ENCODE measurements around the gene TNFAIP8L2.
"Not testable (repeated sequence)": the region's sequence is repeated elsewhere in the genome, so short reads cannot be mapped to it uniquely, and the experiment has no call there.

The TNFAIP8L2 gene

GRCh38 chr1:151146412-151147131 lies 9.9 kb upstream of the TNFAIP8L2 start, which contains the start of gene SEMA6C:
TSS of gene SEMA6C (minus strand) at chr1:151146631. CDS start at chr1:151142621, 4,010 bp downstream.
- DNase-seq, result peak; percentile 62 to 81 (median 69)

DNA sequence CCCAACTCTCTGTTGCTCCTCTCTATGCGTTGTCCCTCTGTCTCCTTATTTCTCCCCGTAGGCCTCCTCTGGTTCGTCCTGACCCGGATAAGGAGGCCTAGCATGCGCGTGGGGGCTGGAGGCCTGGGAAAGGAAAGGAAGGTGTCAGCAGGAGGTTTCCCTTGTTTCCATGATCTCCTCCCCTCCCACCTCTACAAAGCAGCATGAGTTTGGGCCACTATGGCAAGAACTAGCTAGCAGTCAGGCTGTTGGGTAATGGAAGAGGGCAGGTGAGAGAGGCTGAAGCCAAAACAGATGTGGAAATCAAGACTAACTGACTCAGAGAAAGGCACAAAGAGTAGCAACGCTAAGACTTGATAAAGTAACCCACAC lies 9.3 kb upstream of the TNFAIP8L2 start:
- no peak for DNase-seq

- DNase-seq, result no peak
Observed at GRCh38 chr1:151147665-151148064, 8.8 kb upstream of the TNFAIP8L2 start.

DNA sequence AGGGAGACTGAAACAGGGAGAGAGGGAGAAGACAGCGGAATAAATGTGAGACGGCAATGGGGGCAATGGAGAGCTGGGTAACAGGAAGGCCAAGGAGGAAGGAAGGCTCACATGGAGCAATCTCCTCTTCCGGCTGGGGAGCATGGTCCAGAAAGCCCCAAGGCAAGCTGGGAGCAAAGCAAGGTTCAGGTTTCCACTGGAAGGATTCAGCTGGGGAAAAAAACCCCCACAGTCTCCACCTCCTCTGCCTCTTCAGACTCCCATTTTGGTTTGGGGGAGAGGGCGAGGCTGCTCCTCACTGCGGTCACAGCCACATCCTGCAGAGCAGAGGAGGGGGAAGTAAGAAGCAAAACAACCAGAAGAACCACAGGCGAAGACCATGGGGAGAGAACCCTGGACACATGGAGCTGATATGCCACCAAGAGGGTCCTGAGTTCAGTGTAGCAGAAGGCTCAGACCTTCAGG lies 650 bp downstream of the TNFAIP8L2 start:
- peak in 2 of 4 experiments; percentile 27 to 45 for DNase-seq

- no peak for DNase-seq
Observed at GRCh38 chr1:151158326-151158725, 1.9 kb downstream of the TNFAIP8L2 start.

GRCh38 chr1:151158751-151159251 lies 2.4 kb downstream of the TNFAIP8L2 start:
- no peak for DNase-seq

- DNase-seq, result no peak
Observed at GRCh38 chr1:151159373-151159772, 2.9 kb downstream of the TNFAIP8L2 start.

DNA sequence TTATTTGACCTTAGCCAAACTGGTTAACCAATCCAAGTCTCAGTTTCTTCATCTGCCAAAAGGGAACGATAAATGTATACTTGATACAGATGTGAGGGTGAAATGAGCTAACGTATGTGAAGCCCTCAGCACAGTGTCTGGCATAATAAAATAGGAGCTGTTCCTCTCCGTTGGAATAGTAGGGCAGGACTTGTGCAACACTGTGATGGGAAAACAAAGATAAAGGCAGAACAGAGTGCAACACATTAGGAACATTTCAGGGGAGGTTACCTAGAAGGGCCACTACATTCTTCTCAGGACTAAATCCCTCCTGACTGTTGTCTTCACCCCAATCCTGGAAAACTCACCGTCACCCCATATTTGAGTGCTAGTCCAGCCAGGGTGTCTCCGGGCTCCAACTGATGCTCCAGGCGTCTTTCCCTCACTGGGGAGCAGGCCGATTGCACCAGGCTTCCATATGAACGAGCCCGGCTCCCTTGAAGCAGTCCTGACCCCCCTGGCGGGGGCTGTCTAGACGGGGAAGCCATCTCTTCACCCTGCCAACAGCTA lies 8.4 kb downstream of the TNFAIP8L2 start:
- no peak for DNase-seq

DNA sequence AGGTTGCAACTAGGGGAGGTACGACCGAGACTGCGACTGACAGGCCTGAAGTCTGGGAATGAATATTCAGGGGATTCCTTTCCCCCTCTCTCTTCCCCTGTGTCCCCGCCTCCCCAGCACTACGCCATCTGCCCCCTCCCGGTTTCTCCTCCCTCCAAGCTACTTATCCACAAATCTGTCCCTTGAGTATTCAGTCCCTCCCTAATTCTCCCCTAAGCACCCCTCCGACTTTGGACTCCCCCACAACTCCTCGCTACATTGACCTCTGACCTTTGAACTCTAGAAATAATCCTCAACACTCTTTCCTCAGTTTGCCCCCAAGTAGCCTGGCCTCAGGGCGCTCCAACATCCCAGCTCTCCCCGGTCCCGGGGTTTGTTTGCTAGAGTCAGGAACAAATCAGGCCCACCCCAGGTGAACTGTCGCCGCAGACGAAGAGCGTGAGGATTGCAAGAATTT lies 8.9 kb downstream of the TNFAIP8L2 start:
- DNase-seq, result no peak

GRCh38 chr1:151165738-151166504 lies 9.5 kb downstream of the TNFAIP8L2 start, which contains the start of the genes LYSMD1 and SCNM1:
TSS of gene LYSMD1 (minus strand) at chr1:151165902. CDS start at chr1:151165258, 644 bp downstream.
TSS of gene SCNM1 (plus strand) at chr1:151166144. CDS start at chr1:151166153, 9 bp downstream.
- DNase-seq, result peak; percentile 76 to 88 (median 84)

DNA sequence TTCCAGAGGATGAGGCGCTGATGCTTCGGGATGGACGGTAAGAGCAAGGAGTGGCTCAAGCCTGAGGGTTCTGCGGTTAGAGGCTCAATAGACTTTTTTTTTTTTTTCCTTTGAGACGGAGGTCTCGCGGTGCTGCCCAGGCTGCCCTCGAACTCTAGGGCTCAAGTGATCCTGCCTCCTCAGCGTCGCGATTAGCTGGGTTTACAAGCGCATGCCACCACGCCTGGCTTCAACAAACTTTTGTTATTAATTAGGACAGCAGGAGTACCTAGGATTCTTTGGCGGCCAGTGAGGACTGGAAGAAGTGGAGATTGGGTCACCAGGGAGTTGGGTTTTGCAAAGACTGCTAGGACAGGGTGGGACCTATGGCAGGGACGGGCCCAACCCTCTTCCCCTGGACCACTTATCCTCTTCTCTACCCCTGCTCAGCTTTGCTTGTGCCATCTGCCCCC lies 10.1 kb downstream of the TNFAIP8L2 start:
- DNase-seq, result no peak

- no peak for DNase-seq
Observed at GRCh38 chr1:151167116-151167515, 10.7 kb downstream of the TNFAIP8L2 start.

DNA sequence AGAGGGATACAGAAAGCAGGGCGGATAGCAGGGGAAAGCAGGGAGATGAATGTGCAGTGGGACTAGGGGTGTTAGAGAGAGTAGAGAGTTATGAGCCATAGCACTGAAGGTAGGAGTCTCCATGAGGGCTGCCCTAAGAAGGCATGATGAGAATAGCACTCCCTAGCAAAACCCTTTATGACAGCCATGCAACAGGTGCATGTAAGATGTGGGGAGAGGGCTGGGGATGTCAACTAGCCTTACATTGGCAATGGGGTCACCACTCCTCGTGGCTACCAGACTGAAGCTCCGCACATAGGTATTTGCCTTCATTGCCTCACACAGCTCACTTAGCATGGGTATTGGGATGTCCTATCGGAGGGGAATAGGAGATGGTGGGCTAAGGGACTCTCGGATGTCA lies 14.7 kb downstream of the TNFAIP8L2 start:
- no peak for DNase-seq

DNA sequence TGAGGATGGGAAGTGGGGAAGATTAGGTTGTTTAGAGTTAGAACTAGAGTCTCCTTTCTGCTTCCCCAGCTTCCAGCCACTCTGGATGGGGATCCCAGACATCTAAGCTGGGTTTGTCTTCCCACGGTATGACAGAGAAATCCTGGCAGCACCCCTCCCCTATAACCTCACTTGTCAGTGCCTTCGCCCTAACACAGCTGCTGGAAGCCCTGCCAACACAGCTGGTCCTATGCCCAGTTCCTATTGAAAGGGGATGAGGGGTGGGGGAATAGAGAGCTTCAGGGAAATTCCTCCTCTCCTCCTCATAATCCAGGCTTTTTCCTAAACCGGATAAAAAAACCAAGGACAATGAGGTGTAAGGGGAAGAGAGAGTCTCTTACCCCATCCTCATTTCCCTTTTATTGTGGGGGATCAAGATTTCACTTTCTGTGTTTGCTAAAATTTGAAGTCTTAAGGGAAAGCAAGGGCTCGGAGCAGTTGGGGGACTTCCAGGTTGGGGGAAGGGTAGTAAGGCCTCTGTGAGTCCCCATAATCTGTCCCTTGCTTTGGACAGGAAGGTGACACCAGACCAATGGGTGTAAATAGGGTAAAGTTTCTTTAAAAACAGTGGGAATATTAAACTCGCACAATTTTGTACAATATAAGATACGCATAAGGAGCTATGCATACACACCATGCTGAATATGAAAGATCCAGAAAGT lies 18.7 kb downstream of the TNFAIP8L2 start:
- no peak for DNase-seq

DNA sequence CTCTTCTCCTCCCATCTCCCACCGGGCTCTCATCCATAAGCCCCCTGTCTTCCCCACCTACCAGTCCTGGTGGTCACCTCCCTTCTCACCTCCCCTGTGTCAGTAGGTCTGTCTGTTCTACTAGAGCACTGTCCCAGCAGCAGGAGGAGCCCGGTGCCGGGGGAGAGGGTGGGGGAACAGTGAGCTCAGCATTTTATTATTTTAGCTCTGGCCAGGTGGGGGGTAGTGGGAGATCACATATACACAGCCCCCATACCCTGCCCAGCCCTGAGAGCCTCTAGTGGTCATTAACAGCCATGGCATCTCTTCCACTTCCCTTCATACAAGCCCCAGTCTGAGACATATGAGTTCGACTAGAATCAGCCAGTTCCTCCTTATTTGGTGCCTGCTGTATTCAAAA lies 19.4 kb downstream of the TNFAIP8L2 start, which contains the start of gene TMOD4:
TSS of gene TMOD4 (minus strand) at position 119 of the 400 bp plus-strand sequence. CDS start 1,106 bp downstream, outside the sequence.
- DNase-seq, result no peak

- DNase-seq, result no peak
Observed at GRCh38 chr1:151176514-151177045, 20.1 kb downstream of the TNFAIP8L2 start.

GRCh38 chr1:151184211-151184610 lies 27.8 kb downstream of the TNFAIP8L2 start:
- no peak for DNase-seq

DNA sequence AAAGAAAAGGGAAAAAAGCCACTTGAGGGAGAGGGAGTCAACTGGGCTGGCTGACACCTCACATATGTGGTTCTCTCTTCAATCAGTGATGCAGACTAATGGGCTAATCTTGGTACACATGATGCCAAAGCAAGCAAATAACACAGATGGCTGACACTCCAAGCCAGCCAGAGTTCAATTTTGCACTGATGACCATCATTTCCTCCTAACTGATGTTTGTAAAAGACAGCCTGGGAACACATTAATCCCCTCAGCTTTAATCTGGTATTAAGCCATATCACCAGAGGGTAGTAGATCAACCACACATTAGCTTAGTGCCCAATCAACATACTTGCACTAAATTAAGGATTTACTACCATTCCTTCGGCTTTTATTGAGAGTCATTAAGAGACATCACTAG lies 30.8 kb downstream of the TNFAIP8L2 start:
- DNase-seq, result no peak

DNA sequence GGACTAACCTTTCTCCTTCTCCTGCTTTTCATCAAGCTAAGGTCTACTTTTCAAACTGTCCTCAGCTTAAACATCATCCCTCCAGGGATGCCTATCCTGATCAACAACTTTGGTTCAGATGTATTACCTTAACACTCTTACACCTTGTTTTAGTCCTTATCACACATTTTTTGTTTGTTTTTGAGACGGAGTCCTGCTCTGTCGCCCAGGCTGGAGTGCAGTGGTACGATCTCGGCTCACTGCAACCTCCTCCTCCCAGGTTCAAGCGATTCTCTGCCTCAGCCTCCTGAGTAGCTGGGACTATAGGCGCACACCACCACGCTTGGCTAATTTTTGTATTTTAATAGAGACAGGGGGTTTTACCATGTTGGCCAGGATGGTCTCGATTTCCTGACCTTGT lies 32.2 kb downstream of the TNFAIP8L2 start:
- not testable (repeated sequence) for DNase-seq

- peak; percentile 54 to 80 (median 66) for DNase-seq
Observed at GRCh38 chr1:151189637-151190445, 33.4 kb downstream of the TNFAIP8L2 start, which contains the start of gene VPS72. TSS of gene VPS72 (minus strand) at chr1:151190197. CDS start at chr1:151190121, 76 bp downstream.

- no peak for DNase-seq
Observed at GRCh38 chr1:151192047-151192446, 35.6 kb downstream of the TNFAIP8L2 start.

Data from activated naive CD4-positive, alpha-beta T cell (primary cell).